Hippocampal formation (tissue), 2 donors: ENCODE results near the gene SUMF2.
"Not testable (repeated sequence)": the region's sequence is repeated elsewhere in the genome, so short reads cannot be mapped to it uniquely, and the experiment has no call there.

Experiments
- DNase-seq, 2 donors: peaks; one replicate each; lab custom pipeline; 2025; lab: John Stamatoyannopoulos, UW

Gene SUMF2

GRCh38 chr7:56063500-56063881 lies 595 bp upstream of the SUMF2 start:
- DNase-seq = no peak

DNA sequence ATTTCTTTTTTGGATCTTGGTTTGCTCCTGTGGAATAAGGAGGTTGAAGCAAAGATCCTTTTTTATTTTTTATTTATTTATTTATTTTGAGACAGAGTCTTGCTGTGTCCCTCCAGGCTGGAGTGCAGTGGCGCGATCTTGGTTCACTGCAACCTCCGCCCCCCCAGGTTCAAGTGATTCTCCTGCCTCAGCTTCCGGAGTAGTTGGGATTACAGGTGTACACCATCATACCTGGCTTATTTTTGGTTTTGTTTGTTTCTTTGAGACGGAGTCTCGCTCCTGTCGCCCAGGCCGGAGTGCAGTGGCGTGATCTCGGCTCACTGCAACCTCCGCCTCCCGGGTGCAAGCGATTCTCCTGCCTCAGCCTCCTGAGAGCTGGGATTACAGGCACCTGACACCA lies 2.3 kb downstream of the SUMF2 start:
- DNase-seq = not testable (repeated sequence)

DNA sequence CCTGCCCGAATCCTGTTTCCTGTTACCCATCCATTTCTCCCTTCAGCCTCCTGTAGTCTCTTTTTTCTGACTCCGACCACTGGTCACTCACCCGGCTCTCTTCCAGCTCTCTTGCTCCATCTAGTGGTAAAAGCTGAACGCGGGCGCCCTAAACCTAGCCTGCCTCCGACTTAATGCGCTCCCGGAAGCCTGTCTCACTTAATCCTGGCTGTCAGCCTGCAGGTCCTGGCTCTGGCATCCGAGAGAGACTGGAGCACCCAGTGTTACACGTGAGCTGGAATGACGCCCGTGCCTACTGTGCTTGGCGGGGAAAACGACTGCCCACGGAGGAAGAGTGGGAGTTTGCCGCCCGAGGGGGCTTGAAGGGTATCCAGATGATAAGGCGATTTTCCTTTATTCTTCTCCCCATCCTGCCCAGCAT lies 10.3 kb downstream of the SUMF2 start:
- DNase-seq = peak; percentile 61 to 72

DNA sequence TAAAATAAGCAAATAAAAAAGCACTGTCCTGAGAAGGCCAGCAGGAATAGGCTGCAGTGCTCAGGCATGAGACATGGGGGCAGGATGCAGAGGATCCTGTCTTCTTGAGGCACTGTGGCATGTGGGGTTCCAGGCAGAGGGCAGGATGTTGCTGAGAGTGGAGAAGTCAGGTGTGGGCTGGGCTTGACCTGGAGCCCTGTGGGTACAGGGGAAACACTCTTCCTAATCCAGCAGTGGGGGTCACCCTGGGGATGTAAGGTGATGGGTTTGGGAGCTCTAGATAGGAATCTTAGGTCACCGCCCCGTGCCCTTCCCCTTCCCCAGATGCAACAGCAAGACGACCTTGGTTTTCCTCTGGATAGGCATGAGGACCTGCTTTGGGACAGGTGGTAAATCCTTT lies 13.6 kb downstream of the SUMF2 start:
- DNase-seq = no peak

- DNase-seq = no peak
These were observed 14.1 kb downstream of the SUMF2 start for GRCh38 chr7:56078196-56078595.

- DNase-seq = peak; percentile 79 to 80
These were observed 15.5 kb downstream of the SUMF2 start for GRCh38 chr7:56079450-56080185.

DNA sequence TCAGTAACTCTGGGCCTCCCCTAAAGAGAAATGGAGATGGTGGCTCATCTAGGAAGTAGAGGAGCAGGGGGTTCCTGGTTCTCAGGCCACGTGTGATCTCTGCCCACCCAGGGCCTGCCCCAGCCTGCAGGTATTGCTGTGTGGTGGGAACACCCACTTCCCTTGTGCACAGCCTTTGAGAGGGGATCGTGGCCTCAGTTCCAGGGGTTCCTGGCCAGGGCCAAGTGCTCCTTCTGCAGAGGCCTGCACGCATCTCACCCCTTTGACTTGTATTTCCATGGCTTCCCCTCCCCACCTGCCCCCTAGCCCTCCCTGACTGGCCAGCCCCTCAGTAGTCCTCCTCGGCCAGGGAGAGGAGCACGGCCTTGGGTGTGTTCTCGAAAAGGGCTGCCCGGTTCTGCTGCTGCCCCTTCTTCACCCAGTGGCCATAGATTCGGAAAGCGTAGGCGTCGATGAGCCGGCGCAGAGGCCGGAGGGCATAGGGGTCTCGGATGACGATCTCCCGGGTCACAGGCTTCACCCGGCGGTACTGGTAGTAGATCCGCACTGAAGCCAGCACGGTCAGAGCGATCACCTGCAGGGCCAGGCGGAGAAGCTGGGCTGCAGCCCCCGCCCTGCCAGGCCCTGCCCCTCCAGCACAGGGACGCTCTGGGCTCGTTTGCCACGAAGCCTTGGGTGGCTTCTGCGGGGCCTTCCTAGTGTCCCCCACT lies 16.8 kb downstream of the SUMF2 start:
- DNase-seq = not testable (repeated sequence)

- no peak for DNase-seq
These were observed 17.7 kb downstream of the SUMF2 start for GRCh38 chr7:56081626-56082340.

DNA sequence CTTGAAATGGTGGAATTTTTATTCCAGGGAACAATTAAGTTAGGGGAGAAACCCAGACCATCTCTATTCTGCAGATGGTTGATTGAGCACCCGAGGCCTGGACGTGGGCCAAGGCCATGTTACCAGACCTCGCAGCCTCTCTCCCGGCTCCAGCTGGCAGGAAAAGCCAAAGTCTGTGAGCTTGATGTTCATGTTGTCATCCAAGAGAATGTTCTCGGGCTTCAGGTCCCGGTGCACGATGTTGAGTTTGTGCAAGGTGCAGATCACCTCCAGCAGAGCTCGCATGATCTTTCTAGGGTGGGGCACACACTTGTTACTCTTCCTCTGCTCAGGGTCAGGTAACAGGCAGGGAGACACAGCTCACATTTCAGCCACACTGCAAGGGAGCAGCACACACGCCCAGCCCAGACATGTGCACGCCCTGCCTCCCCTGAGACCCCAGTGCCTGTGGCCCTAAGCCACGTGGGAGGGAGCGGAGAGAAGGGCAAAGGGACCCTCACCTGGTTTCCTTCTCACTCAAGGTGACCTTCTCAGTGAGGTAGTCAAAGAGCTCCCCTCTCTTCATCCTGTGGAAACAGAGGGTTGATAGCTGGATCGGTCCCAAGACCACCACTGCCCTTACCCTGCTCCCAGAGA lies 19.2 kb downstream of the SUMF2 start:
- DNase-seq = peak; percentile 13 to 54

GRCh38 chr7:56086761-56087160 lies 22.7 kb downstream of the SUMF2 start:
- no peak for DNase-seq

DNA sequence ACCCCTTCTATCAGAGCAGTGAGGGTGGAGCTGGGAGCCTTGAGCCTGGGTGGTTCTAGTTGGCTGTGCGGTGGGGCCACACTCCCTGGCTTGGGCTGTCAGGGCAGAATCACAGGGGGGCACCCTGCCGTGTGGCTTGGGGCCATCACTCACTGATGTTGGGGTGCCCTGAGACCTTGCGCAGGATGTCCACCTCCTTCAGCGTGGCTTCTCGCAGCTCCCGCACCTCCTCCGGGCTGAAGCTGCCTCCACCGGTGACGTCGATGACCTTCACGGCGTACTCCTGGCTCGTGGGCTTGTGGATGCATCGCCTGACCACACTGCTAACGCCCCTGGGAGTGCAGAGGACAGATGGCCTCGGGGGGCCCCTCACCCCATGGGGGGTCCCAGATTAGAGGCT lies 23.4 kb downstream of the SUMF2 start:
- DNase-seq = no peak

- DNase-seq = peak; percentile 43 to 65
These were observed 27.5 kb downstream of the SUMF2 start for GRCh38 chr7:56091591-56091990.

GRCh38 chr7:56092388-56092787 lies 28.3 kb downstream of the SUMF2 start:
- DNase-seq = not testable (repeated sequence)

DNA sequence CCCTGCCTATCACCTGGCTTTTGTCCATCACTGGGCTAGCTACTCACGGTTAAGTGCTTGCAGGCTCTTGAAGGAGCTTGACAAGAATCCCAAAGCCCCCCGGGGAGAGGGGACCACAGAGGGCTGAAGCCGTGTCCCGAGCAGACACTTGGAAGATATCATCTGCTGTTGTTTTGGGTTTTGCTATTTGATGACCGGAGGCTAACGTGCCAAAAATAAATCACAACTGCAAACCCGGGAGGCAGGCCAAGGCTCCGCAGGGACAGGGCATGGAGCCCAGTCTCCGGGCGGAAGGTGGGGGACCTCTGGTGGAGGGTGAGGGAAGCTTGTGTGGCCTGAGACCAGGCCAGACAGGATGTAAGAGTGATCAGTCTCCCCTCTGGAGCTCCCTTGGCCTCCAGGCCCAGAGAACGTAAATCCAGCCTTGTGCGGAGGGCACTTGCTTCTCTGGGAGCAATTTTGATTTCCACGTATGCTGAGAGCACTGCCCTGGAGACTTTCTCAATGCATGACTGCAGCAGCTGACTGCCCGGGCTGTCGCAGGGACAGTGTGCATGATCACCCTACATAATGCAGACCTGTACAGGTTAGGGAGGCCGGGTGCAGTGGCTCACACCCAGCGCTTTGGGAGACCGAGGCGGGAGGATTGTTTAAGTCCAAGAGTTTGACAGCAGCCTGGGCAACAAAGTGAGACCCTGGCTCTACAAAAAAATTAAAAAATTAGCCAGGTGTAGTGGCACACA lies 28.9 kb downstream of the SUMF2 start, which contains the start of gene PHKG1:
TSS of gene PHKG1 (minus strand) at position 164 of the 743 bp plus-strand sequence. CDS start 4,011 bp downstream, outside the sequence.
- DNase-seq = peak; percentile 74 to 80

DNA sequence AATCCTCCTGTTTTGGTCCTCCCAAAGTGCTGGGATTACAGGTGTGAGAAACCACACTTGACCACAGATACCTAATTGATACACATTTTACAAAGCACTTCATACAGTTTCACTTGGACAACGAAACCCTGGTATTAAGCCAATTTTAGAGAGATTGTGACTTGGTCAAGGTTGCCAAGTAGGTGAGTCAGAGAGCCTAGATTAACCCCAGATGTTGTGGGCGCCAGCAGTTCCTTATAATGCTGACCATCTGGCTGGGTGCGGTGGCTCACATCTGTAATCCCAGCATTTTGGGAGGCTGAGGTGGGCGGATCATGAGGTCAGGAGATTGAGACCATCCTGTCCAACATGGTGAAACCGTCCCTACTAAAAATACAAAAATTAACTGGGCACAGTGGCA lies 33.6 kb downstream of the SUMF2 start:
- DNase-seq = no peak

- not testable (repeated sequence) for DNase-seq
These were observed 34.3 kb downstream of the SUMF2 start for GRCh38 chr7:56098187-56099008.

DNA sequence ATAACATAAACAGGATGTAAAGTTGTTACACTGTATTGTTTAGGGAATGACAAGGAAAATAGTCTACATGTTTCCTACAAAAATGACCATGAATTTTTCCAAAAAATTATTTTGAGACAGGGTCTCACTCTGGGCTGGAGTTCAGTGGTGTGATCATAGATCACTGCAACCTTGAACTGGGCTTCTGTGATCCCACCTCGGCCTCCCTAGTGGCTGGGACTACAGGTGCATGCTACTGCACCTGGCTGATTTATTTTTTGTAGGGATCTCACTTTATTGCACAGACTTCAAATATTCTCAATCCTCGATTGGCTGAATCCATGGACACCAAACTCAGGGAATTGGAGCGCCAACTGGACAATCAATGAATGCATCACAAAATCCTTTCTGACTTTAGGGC lies 35.6 kb downstream of the SUMF2 start:
- DNase-seq = no peak

GRCh38 chr7:56104138-56104537 lies 40.1 kb downstream of the SUMF2 start:
- DNase-seq = not testable (repeated sequence)

DNA sequence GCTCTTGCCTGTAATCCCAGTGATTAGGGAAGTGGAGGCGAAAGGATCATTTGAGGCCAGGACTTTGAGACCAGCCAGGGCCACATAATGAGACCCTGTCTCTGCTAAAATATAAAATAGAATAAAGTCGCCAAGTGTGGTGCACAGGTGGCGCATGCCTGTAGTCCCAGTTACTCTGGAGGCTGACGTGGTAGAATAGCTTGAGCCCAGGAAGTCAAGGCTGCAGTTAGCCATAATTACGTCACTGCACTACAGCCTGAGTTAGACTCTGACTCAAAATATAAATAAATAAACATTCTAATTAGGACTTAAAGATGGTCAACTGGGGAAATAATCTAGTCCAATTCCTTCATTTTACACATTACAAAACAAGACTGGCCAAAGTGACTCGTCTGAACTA lies 41.4 kb downstream of the SUMF2 start:
- DNase-seq = no peak
